HepG2 (cell line): ENCODE data around the gene EIF4EBP3. TPM values are rescaled to one million over a fixed set of nuclear protein-coding genes. Genes with fewer than 3 reads are reported as not detected.

ENCODE experiments used
- CBX1 ChIP-seq: IDR thresholded peaks from one replicate; pipeline ENCODE4 v1.6.1; 2016; ENCODE audit warnings: antibody characterized with exemption, low read depth
- ERF ChIP-seq: IDR thresholded peaks from 2 replicates; pipeline ENCODE4 v1.6.1; 2018; ENCODE audit warnings: missing biosample characterization, missing genetic modification reagents
- MED13 ChIP-seq: sonication (generic); formaldehyde crosslinking; IDR thresholded peaks from 2 replicates; pipeline ENCODE4 v1.5.0; 2020; ENCODE audit warnings: missing genetic modification reagents
- NFIB ChIP-seq: sonication (generic); formaldehyde crosslinking; IDR thresholded peaks from 2 replicates; pipeline ENCODE4 v1.9.0; 2021; ENCODE audit warnings: missing genetic modification reagents, mild to moderate bottlenecking, borderline replicate concordance
- NR2F6 ChIP-seq, 2 experiments: IDR thresholded peaks; 2 replicates each; pipeline ENCODE4 v1.6.1; 2016; ENCODE audit warnings: antibody characterized with exemption in 1 of 2, mild to moderate bottlenecking in 1 of 2
- PAX8 ChIP-seq: sonication (generic); formaldehyde crosslinking; IDR thresholded peaks from 2 replicates; pipeline ENCODE4 v1.8.0; 2022; ENCODE audit warnings: mild to moderate bottlenecking, missing genetic modification reagents, borderline replicate concordance
- PRPF4 ChIP-seq: fragments of 200-400 bp; formaldehyde crosslinking; IDR thresholded peaks from 2 replicates; pipeline ENCODE4 v1.6.1; 2016; ENCODE audit warnings: low read length, low read depth; ENCODE audit not compliant: poor library complexity, severe bottlenecking
- SMAD3 ChIP-seq: sonication (generic); formaldehyde crosslinking; IDR thresholded peaks from 2 replicates; pipeline ENCODE4 v1.4.0; 2020; ENCODE audit warnings: missing genetic modification reagents
- SMARCC2 ChIP-seq: fragments of 450-650 bp; IDR thresholded peaks from 2 replicates; pipeline ENCODE4 v1.6.1; 2017; ENCODE audit warnings: antibody characterized with exemption, mild to moderate bottlenecking
- SP2 ChIP-seq: sonication (generic); formaldehyde crosslinking; IDR thresholded peaks from 2 replicates; pipeline ENCODE4 v1.5.1; 2020; ENCODE audit warnings: mild to moderate bottlenecking, missing genetic modification reagents
- TMF1 ChIP-seq: sonication (generic); formaldehyde crosslinking; IDR thresholded peaks from 2 replicates; pipeline ENCODE4 v1.8.1; 2022; ENCODE audit warnings: low read depth, missing genetic modification reagents
- ZNF724P ChIP-seq: sonication (generic); formaldehyde crosslinking; IDR thresholded peaks from 2 replicates; pipeline ENCODE4 v1.8.0; 2022; ENCODE audit warnings: missing genetic modification reagents, borderline replicate concordance
- ZNF775 ChIP-seq: sonication (generic); formaldehyde crosslinking; IDR thresholded peaks from 2 replicates; pipeline ENCODE4 v1.4.0; 2020; ENCODE audit warnings: missing genetic modification reagents, mild to moderate bottlenecking, moderate library complexity, borderline replicate concordance
- polyA plus RNA-seq, 8 experiments: library from polyadenylated mRNA; depleted of rRNA in 3 of 8; stranded (reverse) in 7 of 8; unstranded in 1 of 8; fragments of >200 nt; fragmentation: Illumina TruSeq in 4 of 8; extraction: Trizol in 4 of 8; gene quantifications; 2 replicates each; pipeline versions ENCODE4 v1.2.1 to v1.2.3, GENCODE V29; 2011 to 2016; ENCODE audit warnings: low read depth in 4 of 8, missing spikeins in 1 of 8, mixed read lengths in 1 of 8; ENCODE audit not compliant: insufficient read depth in 1 of 8
- total RNA-seq, 5 experiments: library from RNA; depleted of rRNA; stranded (reverse); fragments of >200 nt; fragmentation: Illumina TruSeq; extraction: Trizol; gene quantifications; 2 replicates each; pipeline ENCODE4 v1.2.3, GENCODE V29; 2016; ENCODE audit warnings: low read depth in 1 of 5
- TF ChIP-seq, protein P1 (sequence below): IDR thresholded peaks from 2 replicates; pipeline ENCODE4 v1.6.1; 2016
- TF ChIP-seq, protein P2 (sequence below): sonication (generic); formaldehyde crosslinking; IDR thresholded peaks from 2 replicates; pipeline ENCODE4 v1.8.0; 2022; ENCODE audit warnings: missing genetic modification reagents, mild to moderate bottlenecking, moderate library complexity, borderline replicate concordance
- TF ChIP-seq, protein P3 (sequence below): sonication (generic); formaldehyde crosslinking; IDR thresholded peaks from 2 replicates; pipeline ENCODE4 v1.5.1; 2020; ENCODE audit warnings: mild to moderate bottlenecking, moderate library complexity, missing genetic modification reagents
- TF ChIP-seq, protein P4 (sequence below): sonication (generic); formaldehyde crosslinking; IDR thresholded peaks from 2 replicates; pipeline ENCODE4 v1.5.0; 2020; ENCODE audit warnings: mild to moderate bottlenecking, missing genetic modification reagents, borderline replicate concordance
- TF ChIP-seq, protein P5 (sequence below): sonication (generic); formaldehyde crosslinking; IDR thresholded peaks from 2 replicates; pipeline ENCODE4 v1.4.0; 2020; ENCODE audit warnings: missing genetic modification reagents

The EIF4EBP3 gene
- total and polyA plus RNA-seq, 2 of the 13 experiments (the other 11 are each of a cell fraction or from before 2014, with no cell fraction given), result 0.61 to 1.7 TPM

DNA sequence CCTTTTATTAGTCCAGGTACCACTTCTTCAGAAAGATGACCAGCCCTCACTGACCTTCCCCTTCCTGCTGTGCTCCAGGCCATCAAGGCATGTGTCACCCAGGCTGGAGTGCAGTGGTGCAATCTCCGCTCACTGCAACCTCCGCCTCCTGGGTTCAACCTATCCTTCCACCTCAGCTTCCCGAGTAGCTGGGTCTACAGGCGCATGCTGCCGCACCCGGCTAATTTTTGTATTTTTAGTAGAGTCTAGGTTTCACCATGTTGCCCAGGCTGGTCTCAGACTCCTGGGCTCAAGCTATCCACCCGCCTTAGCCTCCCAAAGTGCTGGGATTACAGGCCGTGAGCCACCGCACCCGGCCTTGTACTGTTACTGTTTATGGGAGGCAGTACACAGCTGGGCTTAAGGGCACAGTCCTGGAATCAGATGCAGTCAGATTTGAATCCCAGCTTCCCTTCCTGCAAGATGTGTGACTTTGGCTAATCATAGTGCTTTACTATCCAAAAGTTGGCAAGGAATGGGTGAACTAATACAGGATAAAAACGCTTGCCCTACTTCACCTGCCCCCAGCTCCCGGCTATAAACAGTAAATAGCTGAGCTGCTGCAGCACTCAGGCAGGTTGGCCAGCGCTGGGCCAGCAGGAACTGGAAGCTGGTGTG is 483 bp upstream of the EIF4EBP3 start (continued):
- TF ChIP-seq, protein P1, sequence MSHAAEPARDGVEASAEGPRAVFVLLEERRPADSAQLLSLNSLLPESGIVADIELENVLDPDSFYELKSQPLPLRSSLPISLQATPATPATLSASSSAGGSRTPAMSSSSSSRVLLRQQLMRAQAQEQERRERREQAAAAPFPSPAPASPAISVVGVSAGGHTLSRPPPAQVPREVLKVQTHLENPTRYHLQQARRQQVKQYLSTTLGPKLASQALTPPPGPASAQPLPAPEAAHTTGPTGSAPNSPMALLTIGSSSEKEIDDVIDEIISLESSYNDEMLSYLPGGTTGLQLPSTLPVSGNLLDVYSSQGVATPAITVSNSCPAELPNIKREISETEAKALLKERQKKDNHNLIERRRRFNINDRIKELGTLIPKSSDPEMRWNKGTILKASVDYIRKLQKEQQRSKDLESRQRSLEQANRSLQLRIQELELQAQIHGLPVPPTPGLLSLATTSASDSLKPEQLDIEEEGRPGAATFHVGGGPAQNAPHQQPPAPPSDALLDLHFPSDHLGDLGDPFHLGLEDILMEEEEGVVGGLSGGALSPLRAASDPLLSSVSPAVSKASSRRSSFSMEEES (CRISPR knock-in tag), result no peak
- TF ChIP-seq TMF1 (no peak), ZNF724P (0 out of 2 replicates have a peak, but pooled peaks have one; percentile 16), ERF (CRISPR knock-in tag) (no peak), SMAD3 (CRISPR knock-in tag) (no peak), NR2F6 (IDR thresholded peaks at IDR 0.05) (no peak), NR2F6 (CRISPR knock-in tag; IDR thresholded peaks at IDR 0.05) (0 out of 2 replicates have a peak, but pooled peaks have one; percentile 10), SP2 (CRISPR knock-in tag) (no peak), SMARCC2 (no peak), PAX8 (CRISPR knock-in tag) (no peak), ZNF775 (CRISPR knock-in tag) (no peak), CBX1 (no peak), PRPF4 (no peak), NFIB (no peak), MED13 (no peak)
- TF ChIP-seq, protein P2, sequence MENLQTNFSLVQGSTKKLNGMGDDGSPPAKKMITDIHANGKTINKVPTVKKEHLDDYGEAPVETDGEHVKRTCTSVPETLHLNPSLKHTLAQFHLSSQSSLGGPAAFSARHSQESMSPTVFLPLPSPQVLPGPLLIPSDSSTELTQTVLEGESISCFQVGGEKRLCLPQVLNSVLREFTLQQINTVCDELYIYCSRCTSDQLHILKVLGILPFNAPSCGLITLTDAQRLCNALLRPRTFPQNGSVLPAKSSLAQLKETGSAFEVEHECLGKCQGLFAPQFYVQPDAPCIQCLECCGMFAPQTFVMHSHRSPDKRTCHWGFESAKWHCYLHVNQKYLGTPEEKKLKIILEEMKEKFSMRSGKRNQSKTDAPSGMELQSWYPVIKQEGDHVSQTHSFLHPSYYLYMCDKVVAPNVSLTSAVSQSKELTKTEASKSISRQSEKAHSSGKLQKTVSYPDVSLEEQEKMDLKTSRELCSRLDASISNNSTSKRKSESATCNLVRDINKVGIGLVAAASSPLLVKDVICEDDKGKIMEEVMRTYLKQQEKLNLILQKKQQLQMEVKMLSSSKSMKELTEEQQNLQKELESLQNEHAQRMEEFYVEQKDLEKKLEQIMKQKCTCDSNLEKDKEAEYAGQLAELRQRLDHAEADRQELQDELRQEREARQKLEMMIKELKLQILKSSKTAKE (CRISPR knock-in tag), result no peak
- TF ChIP-seq, protein P3, sequence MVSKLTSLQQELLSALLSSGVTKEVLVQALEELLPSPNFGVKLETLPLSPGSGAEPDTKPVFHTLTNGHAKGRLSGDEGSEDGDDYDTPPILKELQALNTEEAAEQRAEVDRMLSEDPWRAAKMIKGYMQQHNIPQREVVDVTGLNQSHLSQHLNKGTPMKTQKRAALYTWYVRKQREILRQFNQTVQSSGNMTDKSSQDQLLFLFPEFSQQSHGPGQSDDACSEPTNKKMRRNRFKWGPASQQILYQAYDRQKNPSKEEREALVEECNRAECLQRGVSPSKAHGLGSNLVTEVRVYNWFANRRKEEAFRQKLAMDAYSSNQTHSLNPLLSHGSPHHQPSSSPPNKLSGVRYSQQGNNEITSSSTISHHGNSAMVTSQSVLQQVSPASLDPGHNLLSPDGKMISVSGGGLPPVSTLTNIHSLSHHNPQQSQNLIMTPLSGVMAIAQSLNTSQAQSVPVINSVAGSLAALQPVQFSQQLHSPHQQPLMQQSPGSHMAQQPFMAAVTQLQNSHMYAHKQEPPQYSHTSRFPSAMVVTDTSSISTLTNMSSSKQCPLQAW (CRISPR knock-in tag), result peak; percentile 77; the same call in 1 of the 2 replicates
- TF ChIP-seq, protein P4, sequence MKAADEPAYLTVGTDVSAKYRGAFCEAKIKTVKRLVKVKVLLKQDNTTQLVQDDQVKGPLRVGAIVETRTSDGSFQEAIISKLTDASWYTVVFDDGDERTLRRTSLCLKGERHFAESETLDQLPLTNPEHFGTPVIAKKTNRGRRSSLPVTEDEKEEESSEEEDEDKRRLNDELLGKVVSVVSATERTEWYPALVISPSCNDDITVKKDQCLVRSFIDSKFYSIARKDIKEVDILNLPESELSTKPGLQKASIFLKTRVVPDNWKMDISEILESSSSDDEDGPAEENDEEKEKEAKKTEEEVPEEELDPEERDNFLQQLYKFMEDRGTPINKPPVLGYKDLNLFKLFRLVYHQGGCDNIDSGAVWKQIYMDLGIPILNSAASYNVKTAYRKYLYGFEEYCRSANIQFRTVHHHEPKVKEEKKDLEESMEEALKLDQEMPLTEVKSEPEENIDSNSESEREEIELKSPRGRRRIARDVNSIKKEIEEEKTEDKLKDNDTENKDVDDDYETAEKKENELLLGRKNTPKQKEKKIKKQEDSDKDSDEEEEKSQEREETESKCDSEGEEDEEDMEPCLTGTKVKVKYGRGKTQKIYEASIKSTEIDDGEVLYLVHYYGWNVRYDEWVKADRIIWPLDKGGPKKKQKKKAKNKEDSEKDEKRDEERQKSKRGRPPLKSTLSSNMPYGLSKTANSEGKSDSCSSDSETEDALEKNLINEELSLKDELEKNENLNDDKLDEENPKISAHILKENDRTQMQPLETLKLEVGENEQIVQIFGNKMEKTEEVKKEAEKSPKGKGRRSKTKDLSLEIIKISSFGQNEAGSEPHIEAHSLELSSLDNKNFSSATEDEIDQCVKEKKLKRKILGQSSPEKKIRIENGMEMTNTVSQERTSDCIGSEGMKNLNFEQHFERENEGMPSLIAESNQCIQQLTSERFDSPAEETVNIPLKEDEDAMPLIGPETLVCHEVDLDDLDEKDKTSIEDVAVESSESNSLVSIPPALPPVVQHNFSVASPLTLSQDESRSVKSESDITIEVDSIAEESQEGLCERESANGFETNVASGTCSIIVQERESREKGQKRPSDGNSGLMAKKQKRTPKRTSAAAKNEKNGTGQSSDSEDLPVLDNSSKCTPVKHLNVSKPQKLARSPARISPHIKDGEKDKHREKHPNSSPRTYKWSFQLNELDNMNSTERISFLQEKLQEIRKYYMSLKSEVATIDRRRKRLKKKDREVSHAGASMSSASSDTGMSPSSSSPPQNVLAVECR (CRISPR knock-in tag), result no peak
- TF ChIP-seq, protein P5, sequence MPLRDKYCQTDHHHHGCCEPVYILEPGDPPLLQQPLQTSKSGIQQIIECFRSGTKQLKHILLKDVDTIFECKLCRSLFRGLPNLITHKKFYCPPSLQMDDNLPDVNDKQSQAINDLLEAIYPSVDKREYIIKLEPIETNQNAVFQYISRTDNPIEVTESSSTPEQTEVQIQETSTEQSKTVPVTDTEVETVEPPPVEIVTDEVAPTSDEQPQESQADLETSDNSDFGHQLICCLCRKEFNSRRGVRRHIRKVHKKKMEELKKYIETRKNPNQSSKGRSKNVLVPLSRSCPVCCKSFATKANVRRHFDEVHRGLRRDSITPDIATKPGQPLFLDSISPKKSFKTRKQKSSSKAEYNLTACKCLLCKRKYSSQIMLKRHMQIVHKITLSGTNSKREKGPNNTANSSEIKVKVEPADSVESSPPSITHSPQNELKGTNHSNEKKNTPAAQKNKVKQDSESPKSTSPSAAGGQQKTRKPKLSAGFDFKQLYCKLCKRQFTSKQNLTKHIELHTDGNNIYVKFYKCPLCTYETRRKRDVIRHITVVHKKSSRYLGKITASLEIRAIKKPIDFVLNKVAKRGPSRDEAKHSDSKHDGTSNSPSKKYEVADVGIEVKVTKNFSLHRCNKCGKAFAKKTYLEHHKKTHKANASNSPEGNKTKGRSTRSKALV (CRISPR knock-in tag), result no peak
